K562 (cell line): ENCODE data around the gene ALDH1A2. TPM values are rescaled to one million over a fixed set of nuclear protein-coding genes. Genes with fewer than 3 reads are reported as not detected.
A peak's percentile ranks its signal among the peaks of the same experiment; 100 is the strongest.

Experiments used
- HMG20B ChIP-seq: fragments of 250-450 bp; sonication (Bioruptor Pico); IDR thresholded peaks from 2 replicates; pipeline ENCODE4 v1.5.0; 2021; ENCODE audit warnings: mild to moderate bottlenecking
- JUND ChIP-seq, 2 experiments: IDR thresholded peaks; 2 replicates in 1 of 2; 3 replicates in 1 of 2; pipeline ENCODE4 v1.6.1; 2011; ENCODE audit warnings: borderline replicate concordance in 2 of 2, low read depth in 2 of 2, low read length in 2 of 2, improper control_type of control experiment in 1 of 2, missing biosample characterization in 1 of 2, missing genetic modification characterization in 1 of 2, missing genetic modification reagents in 1 of 2
- MCM3 ChIP-seq: fragments of 450-650 bp; IDR thresholded peaks from 2 replicates; pipeline ENCODE4 v1.6.1; 2016
- MLLT1 ChIP-seq, 2 experiments: fragments of 450-650 bp; IDR thresholded peaks; 2 replicates each; pipeline ENCODE4 v1.6.1; 2016
- SUPT5H ChIP-seq: fragments of 450-650 bp; IDR thresholded peaks from 2 replicates; pipeline ENCODE4 v1.6.1; 2016
- THAP12 ChIP-seq: fragments of 250-450 bp; sonication (Bioruptor Pico); IDR thresholded peaks from 2 replicates; pipeline ENCODE4 v1.9.0; 2021; ENCODE audit warnings: mild to moderate bottlenecking, inconsistent platforms
- ZC3H4 ChIP-seq: sonication (generic); formaldehyde crosslinking; IDR thresholded peaks from 2 replicates; pipeline ENCODE4 v1.9.0; 2021; ENCODE audit warnings: missing genetic modification reagents, borderline replicate concordance
- ZKSCAN1 ChIP-seq: fragments of 150-350 bp; IDR thresholded peaks from 2 replicates; pipeline ENCODE4 v1.6.1; 2016; ENCODE audit warnings: low read depth, low read length
- ZMIZ1 ChIP-seq, 2 experiments: fragments of 150-350 bp in 1 of 2; IDR thresholded peaks; 2 replicates each; pipeline ENCODE4 v1.6.1; 2012 to 2016; ENCODE audit warnings: low read depth in 2 of 2, low read length in 2 of 2, mild to moderate bottlenecking in 1 of 2, moderate library complexity in 1 of 2
- ZNF224 ChIP-seq: sonication (generic); formaldehyde crosslinking; IDR thresholded peaks from 2 replicates; pipeline ENCODE4 v1.8.0; 2022; ENCODE audit warnings: mild to moderate bottlenecking, missing genetic modification reagents
- ZNF592 ChIP-seq: fragments of 450-650 bp; IDR thresholded peaks from 2 replicates; pipeline ENCODE4 v1.6.1; 2017; ENCODE audit warnings: antibody characterized with exemption, mild to moderate bottlenecking
- polyA plus RNA-seq, 8 experiments: library from polyadenylated mRNA; depleted of rRNA in 4 of 8; stranded (reverse) in 5 of 8; unstranded in 3 of 8; fragments of >200 nt; fragmentation: Nextera tagmentation in 2 of 8; fragmentation: Illumina TruSeq in 1 of 8; extraction: Ambion mirVana in 2 of 8; extraction: Trizol in 1 of 8; gene quantifications; 2 replicates each; pipeline versions ENCODE4 v1.2.1 to v1.2.3, GENCODE V29; 2011 to 2014; ENCODE audit warnings: inconsistent platforms in 1 of 8, missing spikeins in 1 of 8
- total RNA-seq, 7 experiments: library from RNA; depleted of rRNA in 6 of 7; stranded (reverse); fragments of >200 nt in 6 of 7; fragmentation: Illumina TruSeq in 2 of 7; extraction: Trizol in 2 of 7; gene quantifications; 2 replicates each; pipeline versions ENCODE4 v1.2.1 to v1.2.3, GENCODE V29; 2011 to 2021; ENCODE audit warnings: low replicate concordance in 1 of 7
- TF ChIP-seq, protein P1 (sequence below): fragments of 250-450 bp; sonication (Bioruptor Pico); IDR thresholded peaks from 2 replicates; pipeline ENCODE4 v1.9.0; 2021; ENCODE audit warnings: mild to moderate bottlenecking
- TF ChIP-seq, protein P2 (sequence below): fragments of 450-650 bp; IDR thresholded peaks from 2 replicates; pipeline ENCODE4 v1.6.1; 2016; ENCODE audit warnings: mild to moderate bottlenecking

ALDH1A2 gene
- total and polyA plus RNA-seq, 9 of the 15 experiments (the other 6 are each of a cell fraction or from before 2014, with no cell fraction given), result 115 to 393 (median 333) TPM

GRCh38 chr15:58111718-58112104 lies 46.2 kb upstream of the ALDH1A2 start (continued):
- TF ChIP-seq THAP12 (CRISPR knock-in tag) (no peak), ZNF224 (CRISPR knock-in tag) (no peak), MLLT1 (IDR thresholded peaks at IDR 0.05) (0 out of 4 replicates have a peak, but pooled peaks of 1 of the 2 experiments have one; percentile 16), SUPT5H (0 out of 2 replicates have a peak, but pooled peaks have one; percentile 38), ZC3H4 (no peak), HMG20B (no peak), ZKSCAN1 (no peak), JUND (IDR thresholded peaks at IDR 0.05; ENCODE audit: borderline replicate concordance, low read depth, low read length) (peak; percentile 50), JUND (tag; IDR thresholded peaks at IDR 0.05; ENCODE audit: borderline replicate concordance, low read depth, low read length) (no peak; the same call in 2 of the 3 replicates), ZNF592 (peak; percentile 32), MCM3 (no peak), ZMIZ1 (IDR thresholded peaks at IDR 0.05; ENCODE audit: low read depth in 2 of 2, low read length in 2 of 2) (peak in 1 of 2 experiments; percentile 59; a peak in 1 of 4 replicates)
- TF ChIP-seq, protein P1, sequence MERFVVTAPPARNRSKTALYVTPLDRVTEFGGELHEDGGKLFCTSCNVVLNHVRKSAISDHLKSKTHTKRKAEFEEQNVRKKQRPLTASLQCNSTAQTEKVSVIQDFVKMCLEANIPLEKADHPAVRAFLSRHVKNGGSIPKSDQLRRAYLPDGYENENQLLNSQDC (CRISPR knock-in tag), result no peak
- TF ChIP-seq, protein P2, sequence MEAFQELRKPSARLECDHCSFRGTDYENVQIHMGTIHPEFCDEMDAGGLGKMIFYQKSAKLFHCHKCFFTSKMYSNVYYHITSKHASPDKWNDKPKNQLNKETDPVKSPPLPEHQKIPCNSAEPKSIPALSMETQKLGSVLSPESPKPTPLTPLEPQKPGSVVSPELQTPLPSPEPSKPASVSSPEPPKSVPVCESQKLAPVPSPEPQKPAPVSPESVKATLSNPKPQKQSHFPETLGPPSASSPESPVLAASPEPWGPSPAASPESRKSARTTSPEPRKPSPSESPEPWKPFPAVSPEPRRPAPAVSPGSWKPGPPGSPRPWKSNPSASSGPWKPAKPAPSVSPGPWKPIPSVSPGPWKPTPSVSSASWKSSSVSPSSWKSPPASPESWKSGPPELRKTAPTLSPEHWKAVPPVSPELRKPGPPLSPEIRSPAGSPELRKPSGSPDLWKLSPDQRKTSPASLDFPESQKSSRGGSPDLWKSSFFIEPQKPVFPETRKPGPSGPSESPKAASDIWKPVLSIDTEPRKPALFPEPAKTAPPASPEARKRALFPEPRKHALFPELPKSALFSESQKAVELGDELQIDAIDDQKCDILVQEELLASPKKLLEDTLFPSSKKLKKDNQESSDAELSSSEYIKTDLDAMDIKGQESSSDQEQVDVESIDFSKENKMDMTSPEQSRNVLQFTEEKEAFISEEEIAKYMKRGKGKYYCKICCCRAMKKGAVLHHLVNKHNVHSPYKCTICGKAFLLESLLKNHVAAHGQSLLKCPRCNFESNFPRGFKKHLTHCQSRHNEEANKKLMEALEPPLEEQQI, result no peak
